ENCODE results near the gene E2F4.

E2F4 gene

DNA sequence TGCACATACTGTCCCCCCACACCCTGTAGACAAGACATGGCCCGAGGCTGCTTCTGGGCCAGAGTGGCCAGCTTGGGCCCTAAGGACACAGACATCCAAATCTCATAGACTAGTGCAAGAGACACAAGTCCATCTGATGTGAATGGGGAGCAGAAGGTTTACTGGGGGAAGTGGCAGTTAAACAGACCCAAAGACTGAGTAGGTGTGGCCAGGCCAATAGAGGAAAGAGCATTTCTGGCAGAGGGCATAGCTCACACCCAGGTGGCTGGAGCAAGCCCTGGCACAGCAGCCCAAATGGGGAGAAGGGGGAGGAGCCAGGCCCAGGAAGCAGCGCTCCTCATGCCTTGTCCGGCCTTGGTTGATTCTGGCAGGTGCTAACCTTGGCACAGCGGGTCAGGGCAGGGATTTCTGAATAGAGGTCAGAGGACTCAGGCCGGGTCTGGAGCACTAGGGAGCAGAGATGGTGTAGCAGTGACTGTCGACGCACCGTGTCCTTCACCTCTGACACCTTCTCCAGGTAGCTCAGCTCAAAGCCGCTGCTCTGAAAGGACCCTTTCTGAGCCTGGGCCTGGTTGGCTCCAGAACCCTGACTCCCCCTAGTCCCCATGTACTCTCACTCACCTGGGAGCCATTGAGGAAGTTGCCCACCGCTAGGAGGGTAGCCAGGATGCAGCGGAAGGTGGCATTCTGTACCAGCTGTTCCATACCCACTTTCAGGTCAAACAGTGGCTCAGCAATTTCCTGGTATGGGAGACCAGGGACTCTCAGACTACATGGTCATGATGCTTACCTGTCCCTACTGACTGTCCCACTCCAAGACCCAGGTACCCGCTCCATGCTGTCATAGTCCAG is 39.1 kb downstream of the E2F4 start:
- FAIRE-seq (no peak), DNase-seq (ENCODE audit: low spot score) (no peak)

- DNase-seq (ENCODE audit: low spot score) (no peak), FAIRE-seq (no peak)
These were observed 41.6 kb downstream of the E2F4 start for GRCh38 chr16:67233596-67233995.

DNA sequence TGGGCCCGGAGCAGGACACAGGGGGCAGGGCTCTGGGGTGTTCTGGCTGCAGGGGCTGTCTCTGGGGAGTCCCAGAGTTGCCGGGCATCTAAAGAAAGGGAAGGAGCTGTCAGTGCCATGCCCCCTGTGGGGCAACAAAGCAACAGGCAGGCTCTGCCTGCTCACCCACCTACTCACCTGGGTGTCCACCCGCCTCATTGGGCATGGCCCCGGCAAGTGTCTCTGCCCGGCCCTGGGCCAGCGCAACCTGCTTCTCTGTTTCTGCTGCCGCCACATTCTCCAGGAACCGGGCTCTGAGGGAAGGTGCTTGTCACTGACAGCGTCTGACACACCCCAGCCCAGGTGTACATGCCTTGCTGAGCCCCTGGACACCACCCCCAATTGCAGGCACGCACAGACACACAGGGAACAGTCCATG is 42.2 kb downstream of the E2F4 start:
- no peak for FAIRE-seq
- DNase-seq (ENCODE audit: low spot score): no peak

GRCh38 chr16:67235816-67236562 is 44.0 kb downstream of the E2F4 start:
- DNase-seq (ENCODE audit: low spot score): no peak
- FAIRE-seq: no peak

DNA sequence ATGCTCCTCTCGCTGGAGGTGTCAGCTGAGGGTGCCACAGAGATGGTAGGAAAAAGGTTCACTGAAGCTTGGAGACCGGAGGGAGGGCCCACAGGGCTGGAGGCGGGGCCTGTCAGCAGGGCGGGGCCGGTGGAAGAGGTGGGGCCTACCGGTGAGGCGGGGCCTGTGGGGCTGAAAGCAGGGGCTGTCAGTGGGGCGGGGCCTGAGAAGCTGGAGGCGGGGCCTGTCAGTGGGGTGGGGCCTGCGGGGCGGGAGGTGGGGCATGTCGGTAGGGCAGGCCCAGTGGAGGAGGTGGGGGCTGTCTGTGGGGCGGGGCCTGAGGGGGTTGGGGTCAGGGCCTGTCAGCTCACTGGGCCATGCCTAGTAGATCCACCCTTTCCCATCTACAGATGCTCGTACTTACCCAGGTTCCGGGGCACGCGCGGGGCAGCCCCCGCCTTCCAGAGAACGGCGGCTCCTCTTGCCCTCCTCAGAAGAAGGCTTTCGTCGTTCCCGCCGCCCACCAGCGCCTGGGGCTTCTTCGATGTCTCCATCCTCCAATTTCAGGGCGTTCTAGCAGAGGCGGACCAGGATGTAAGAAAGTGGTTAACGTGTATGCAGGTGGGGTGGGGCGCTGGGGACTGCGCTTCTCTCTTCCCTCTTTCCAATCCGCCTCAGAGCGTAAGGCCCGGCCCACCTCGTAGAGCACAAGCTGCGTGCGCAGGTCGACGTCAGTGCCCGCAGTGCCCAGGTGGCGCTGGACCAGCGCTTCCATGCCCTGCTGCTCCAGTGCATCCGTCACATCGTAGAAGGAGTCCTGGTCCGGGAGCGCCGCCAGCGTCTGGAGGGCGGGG is 44.8 kb downstream of the E2F4 start:
- no peak for FAIRE-seq
- peak; percentile 17 for DNase-seq (ENCODE audit: low spot score)

- DNase-seq (ENCODE audit: low spot score): no peak
- no peak for FAIRE-seq
These were observed 45.7 kb downstream of the E2F4 start for GRCh38 chr16:67237396-67238277.

- no peak for DNase-seq (ENCODE audit: low spot score)
- FAIRE-seq: no peak
These were observed 46.3 kb downstream of the E2F4 start for GRCh38 chr16:67238278-67238575.

DNA sequence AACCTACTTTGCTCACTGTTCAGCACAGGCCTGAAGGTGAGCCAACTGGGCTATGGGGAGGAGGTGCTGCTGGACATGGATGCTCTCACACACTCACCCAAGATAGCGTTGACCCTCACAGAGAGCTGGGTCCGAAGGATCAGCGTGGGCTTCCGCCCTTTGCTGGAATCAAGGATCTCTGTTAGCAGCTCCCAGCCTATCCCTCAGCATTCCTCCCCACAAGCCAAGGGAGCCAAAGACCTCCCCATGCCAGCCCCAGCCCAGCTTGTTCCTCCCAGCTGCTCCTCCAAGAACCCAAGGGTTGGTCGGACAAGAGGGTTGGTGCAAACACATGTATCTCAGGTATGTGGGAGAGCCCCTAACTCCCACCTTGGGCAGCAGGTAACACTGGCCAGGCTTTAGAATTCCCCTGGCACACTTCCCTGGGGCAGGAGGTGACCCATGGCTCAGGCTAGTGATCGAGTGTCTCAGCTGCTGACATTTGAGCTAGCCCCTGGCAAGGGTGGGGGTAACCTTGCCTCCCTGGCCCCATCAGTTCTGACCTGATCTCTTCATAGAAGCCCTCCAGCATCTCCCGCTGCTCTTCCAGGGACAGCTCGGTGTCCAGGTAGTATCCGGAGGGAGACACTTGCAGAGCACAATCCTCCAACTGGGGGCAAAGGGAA is 47.0 kb downstream of the E2F4 start:
- FAIRE-seq: no peak

GRCh38 chr16:67240506-67240905 is 48.6 kb downstream of the E2F4 start:
- peak; percentile 65 for DNase-seq (ENCODE audit: low spot score)
- no peak for FAIRE-seq

More for the DNA sequence above, 47.0 kb downstream of the E2F4 start:
- DNase-seq (ENCODE audit: low spot score): no peak

- DNase-seq (ENCODE audit: low spot score): peak; percentile 96
These were observed 49.3 kb downstream of the E2F4 start for GRCh38 chr16:67241008-67241900.

DNA sequence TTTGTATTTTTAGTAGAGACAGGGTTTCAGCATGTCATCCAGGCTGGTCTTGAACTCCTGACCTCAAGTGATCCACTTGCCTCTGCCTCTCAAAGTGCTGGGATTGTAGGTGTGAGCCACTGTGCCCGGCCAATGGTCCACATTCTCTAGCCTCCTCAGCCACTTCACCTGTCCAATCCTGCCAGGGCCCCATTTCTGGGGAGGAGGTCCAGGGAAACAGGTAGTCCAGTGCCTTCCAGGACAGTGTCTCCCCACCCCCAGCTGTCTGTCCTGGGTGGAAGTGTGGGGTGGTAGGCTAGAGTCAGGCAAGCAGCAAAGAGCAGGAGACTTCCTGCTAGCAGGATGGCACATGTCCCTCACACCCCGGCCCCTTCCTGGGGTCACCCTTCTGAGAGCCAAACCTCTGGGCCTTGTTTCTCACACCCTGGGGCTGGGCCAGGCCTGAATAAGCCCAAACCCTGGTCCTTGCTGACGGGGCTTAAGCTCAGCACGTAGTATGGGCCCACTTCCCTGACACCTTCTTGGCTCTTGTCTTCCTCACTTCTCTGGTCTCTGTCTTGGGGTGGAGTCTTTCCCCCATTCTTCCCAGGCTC is 50.3 kb downstream of the E2F4 start:
- DNase-seq (ENCODE audit: low spot score): no peak
- no peak for FAIRE-seq

More at GRCh38 chr16:67241008-67241900, 49.3 kb downstream of the E2F4 start:
- peak; percentile 66 for FAIRE-seq

- FAIRE-seq: no peak
- DNase-seq (ENCODE audit: low spot score): no peak
These were observed 51.5 kb downstream of the E2F4 start for GRCh38 chr16:67243481-67243880.

GRCh38 chr16:67244387-67245185 is 52.6 kb downstream of the E2F4 start:
- peak; percentile 78 for DNase-seq (ENCODE audit: low spot score)
- peak; percentile 65 for FAIRE-seq

- FAIRE-seq: no peak
These were observed 53.2 kb downstream of the E2F4 start for GRCh38 chr16:67245186-67245585.

DNA sequence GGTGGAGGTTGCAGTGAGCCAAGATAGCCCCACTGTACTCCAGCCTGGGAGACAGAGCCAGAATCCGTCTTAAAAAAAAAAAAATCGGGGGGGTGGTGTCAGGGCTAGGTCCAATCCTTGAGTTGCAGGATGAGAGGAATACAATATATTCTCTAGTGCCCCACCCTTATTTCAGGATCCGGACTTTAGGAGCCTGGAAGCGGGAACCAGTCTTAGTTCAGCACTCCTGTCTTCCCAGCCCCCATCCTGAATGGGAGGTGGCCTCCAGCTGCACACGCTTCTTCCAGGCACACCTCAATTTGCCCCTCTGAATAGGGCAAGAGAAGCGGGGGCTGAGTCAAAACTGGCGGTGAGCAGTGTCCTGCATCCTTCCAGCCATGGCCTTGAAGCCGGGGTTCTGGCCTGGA is 53.7 kb downstream of the E2F4 start:
- FAIRE-seq (no peak), DNase-seq (ENCODE audit: low spot score) (no peak)

More at GRCh38 chr16:67245186-67245585, 53.2 kb downstream of the E2F4 start:
- DNase-seq (ENCODE audit: low spot score): no peak

DNA sequence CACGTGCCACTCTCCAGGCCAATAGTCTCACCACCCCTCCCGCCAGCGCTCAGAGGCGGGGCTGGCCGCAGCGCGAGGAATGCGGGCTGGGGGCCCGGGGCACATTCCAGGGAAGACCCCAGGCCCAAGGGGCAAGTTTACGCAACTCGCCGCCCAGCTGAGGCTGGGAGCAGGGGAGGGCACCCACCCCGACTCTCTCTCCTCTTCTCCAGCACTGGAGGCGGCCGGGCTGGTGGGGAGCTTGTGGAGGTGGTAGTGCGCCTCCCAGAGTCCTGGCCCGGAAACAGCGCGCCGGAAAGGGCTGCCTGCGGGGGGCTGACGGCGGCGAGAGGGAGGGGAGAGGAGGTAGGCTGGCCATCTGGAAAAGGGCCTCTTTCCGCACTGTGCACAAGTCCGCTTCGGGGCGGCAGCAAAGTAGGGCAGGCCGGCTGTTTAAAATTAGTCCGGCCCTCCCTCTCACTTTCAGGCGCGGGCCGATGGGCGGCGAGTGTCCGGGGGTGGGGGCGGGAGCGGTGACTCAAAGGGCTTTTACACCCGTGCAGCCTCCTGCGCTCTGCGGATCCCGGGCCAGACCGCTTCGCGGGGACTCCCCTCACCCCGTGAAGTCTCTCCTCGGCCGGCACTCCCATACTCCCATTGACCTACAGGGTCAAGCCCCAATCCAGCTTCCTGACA is 54.3 kb downstream of the E2F4 start:
- no peak for FAIRE-seq
- DNase-seq (ENCODE audit: low spot score): peak; percentile 61

- DNase-seq (ENCODE audit: low spot score): peak; percentile 7
- FAIRE-seq: no peak
These were observed 54.8 kb downstream of the E2F4 start for GRCh38 chr16:67246756-67247191.

Measured in RCC 7860 (cell line).